MV-4-11 (cell line): ENCODE data around the gene OXSM.

Experiments used
- DNase-seq: peaks from one replicate; lab custom pipeline; 2025; lab: John Stamatoyannopoulos, UW

The OXSM gene

GRCh38 chr3:25804676-25805075 lies 14.8 kb downstream of the OXSM start:
- no peak for DNase-seq

GRCh38 chr3:25812644-25813043 lies 22.8 kb downstream of the OXSM start:
- DNase-seq: no peak

- DNase-seq: no peak
Observed at GRCh38 chr3:25817107-25817506, 27.2 kb downstream of the OXSM start.

GRCh38 chr3:25817638-25818037 lies 27.7 kb downstream of the OXSM start:
- DNase-seq: no peak

- DNase-seq: no peak
Observed at GRCh38 chr3:25818335-25818734, 28.4 kb downstream of the OXSM start.

GRCh38 chr3:25820366-25820765 lies 30.5 kb downstream of the OXSM start:
- no peak for DNase-seq

- DNase-seq: no peak
Observed at GRCh38 chr3:25820816-25821486, 31.1 kb downstream of the OXSM start.

- DNase-seq: no peak
Observed at GRCh38 chr3:25821746-25822573, 32.1 kb downstream of the OXSM start.

- no peak for DNase-seq
Observed at GRCh38 chr3:25823314-25823713, 33.4 kb downstream of the OXSM start.

GRCh38 chr3:25826510-25826909 lies 36.6 kb downstream of the OXSM start:
- DNase-seq: no peak

- DNase-seq: no peak
Observed at GRCh38 chr3:25830373-25831280, 40.7 kb downstream of the OXSM start.

GRCh38 chr3:25831578-25831977 lies 41.7 kb downstream of the OXSM start:
- DNase-seq: peak; percentile 81

- DNase-seq: no peak
Observed at GRCh38 chr3:25834346-25834745, 44.5 kb downstream of the OXSM start.

- DNase-seq: no peak
Observed at GRCh38 chr3:25836579-25836978, 46.7 kb downstream of the OXSM start.

GRCh38 chr3:25837038-25837437 lies 47.1 kb downstream of the OXSM start:
- DNase-seq: no peak

GRCh38 chr3:25840099-25840498 lies 50.2 kb downstream of the OXSM start:
- DNase-seq: no peak

GRCh38 chr3:25843332-25843731 lies 53.4 kb downstream of the OXSM start:
- DNase-seq: peak; percentile 1
